SK-N-SH (cell line): ENCODE data around the gene SPTLC2.

Experiments
- CTCF ChIP-seq: fragments of 200-600 bp; sonication (generic); IDR thresholded peaks from 2 replicates; pipeline ENCODE4 v1.6.1; 2017; ENCODE audit warnings: antibody characterized with exemption, mild to moderate bottlenecking, moderate library complexity
- FOXJ3 ChIP-seq: sonication (generic); formaldehyde crosslinking; IDR thresholded peaks from 2 replicates; pipeline ENCODE4 v1.5.1; 2020; ENCODE audit warnings: mild to moderate bottlenecking, missing genetic modification reagents
- MAX ChIP-seq: IDR thresholded peaks from 2 replicates; pipeline ENCODE4 v1.4.0; 2012; ENCODE audit warnings: low read depth

- TF ChIP-seq CTCF (no peak), MAX (no peak), FOXJ3 (CRISPR knock-in tag) (no peak)
Observed at GRCh38 chr14:77478796-77479195, 137.6 kb downstream of the SPTLC2 start.
